ENCODE data around the gene CCDC149.

DNA sequence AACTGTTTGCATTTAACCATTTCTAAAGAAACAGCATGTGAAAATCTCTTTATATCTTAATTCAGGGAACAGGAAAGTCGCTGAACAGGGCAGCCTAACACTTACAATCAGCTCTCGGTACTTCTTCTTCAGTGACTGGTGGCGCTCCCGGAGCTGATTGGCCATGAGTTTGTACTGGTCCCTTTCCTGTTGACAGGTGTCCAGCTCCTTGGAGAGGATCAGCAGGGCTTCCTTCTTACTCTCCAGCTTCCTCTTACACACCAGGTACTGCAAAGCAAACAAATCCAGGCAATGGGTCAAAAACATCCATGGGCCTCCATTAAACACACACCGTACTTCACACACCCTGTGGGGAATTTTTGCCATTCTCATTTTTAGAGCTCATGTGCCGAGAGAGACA, 36.4 kb downstream of the CCDC149 start:
- TF ChIP-seq POLR2AphosphoS5 (IDR thresholded peaks at IDR 0.05; ENCODE audit: low read depth, low read length) (no peak), POLR2A (IDR thresholded peaks at IDR 0.05; ENCODE audit: low read depth, low read length) (no peak), SPI1 (IDR thresholded peaks at IDR 0.05; ENCODE audit: low read depth, low read length) (no peak), TAF1 (IDR thresholded peaks at IDR 0.05; ENCODE audit: low read depth, low read length) (no peak), POU2F2 (IDR thresholded peaks at IDR 0.05; ENCODE audit: low read depth, low read length) (no peak)

Measured in GM12891 (cell line).